Inflammatory macrophage treated with lipopolysaccharide for 4 hours (primary cell): Measurements from ENCODE around the gene SLC5A2.

Experiments
- DNase-seq: peaks from one replicate; pipeline ENCODE4 v3.0.0-alpha.2; 2020

Gene SLC5A2

GRCh38 chr16:31460582-31461002, 22.3 kb upstream of the SLC5A2 start:
- peak; percentile 53 for DNase-seq

DNA sequence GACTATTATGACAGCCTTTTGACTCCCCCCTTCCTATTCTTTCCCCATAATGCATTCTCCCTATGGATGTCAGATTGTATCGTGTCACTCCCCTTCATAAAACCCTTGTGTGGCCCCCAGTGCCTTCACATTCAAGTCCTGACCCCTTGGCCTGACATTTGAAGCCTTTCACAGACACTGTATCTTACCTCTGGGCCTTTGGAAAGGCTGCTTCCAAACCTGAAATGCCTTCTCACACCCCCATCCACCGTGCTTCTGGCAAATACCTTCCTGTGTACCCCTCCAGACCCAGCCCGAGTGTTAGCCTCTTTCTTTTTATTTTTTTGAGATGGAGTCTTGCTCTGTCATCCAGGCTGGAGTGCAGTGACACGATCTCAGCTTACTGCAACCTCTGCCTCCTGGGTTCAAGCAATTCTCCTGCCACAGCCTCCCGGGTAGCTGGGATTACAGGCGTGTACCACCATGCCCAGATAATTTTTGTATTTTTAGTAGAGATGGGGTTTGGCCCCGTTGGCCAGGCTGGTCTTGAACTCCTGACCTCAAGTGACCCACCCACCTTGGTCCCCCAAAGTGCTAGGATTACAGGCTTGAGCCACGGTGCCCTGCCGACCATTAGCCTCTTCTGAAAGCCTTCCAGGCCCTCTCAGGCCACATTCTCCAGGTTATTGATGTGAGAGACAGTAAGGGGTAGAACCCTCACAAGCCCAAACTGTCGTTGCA, 21.6 kb upstream of the SLC5A2 start:
- DNase-seq = no peak

- DNase-seq = no peak
These were observed 20.8 kb upstream of the SLC5A2 start for GRCh38 chr16:31461921-31462804.

- no peak for DNase-seq
These were observed 18.6 kb upstream of the SLC5A2 start for GRCh38 chr16:31464348-31464769.

- DNase-seq = no peak
These were observed 18.1 kb upstream of the SLC5A2 start for GRCh38 chr16:31464781-31465260.

DNA sequence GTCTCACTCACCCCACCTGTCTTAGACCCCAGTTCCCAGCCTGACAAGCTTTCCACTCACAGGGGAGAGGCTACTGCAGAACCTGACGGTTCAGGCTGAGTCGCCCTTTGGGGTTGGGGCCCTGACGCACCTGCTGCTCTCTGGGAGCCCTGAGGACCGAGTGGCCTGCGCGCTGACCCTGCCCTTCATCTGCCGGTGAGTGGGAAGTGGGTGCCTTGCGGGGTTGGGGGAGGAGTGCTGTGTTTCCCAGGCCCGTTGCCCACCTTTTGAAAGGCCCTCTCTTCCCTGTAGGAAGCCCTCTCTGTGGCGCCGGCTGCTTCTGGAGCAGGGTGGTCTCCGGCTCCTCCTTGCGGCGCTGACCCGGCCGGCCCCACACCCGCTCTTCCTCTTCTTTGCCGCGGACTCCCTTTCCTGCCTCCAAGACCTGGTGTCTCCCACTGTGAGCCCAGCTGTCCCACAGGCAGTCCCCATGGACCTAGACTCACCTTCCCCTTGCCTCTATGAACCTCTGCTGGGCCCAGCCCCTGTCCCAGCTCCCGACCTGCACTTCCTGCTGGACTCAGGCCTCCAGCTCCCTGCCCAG, 17.0 kb upstream of the SLC5A2 start:
- no peak for DNase-seq

DNA sequence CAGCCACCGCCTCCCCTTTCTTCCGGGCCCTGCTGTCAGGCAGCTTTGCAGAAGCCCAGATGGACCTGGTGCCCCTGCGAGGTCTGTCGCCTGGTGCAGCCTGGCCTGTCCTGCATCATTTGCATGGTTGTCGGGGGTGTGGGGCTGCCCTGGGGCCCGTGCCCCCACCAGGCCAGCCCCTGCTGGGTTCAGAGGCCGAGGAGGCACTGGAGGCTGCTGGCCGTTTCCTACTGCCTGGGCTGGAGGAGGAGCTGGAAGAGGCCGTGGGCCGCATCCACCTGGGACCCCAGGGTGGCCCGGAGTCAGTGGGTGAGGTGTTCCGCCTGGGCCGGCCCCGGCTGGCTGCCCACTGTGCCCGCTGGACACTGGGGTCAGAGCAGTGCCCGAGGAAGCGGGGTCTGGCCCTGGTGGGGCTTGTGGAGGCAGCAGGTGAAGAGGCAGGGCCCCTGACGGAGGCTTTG, 16.5 kb upstream of the SLC5A2 start:
- no peak for DNase-seq

DNA sequence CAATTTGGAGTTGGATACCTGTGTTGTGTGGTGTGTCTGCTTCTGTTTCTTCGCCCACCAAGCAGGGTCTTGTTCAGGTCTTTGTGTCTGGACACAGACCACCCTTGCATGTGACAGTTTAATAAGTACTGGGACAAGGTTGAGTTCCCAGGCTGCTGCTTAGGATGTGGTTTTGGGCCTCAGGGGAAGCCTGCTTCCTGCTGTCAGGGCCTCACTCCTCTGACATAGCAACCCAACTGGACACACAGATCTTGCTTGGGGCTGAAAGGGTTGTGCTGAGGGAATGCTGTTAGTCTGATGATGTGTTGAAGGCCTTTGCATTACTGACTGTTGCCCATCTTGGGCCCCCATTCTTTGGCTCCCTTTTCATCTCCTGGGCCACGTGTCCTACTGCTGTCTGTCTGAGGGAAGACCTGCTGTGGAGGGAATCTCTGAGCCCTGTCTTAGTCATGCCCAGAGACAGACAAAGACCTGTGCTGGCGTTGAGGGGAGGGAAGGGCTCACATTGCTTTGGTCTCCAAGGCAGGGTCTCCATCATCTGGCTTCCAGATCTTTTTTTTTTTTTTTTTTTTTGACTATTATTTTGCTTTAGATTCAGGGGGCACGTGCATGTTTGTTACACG, 15.7 kb upstream of the SLC5A2 start:
- no peak for DNase-seq

GRCh38 chr16:31467858-31468257, 15.1 kb upstream of the SLC5A2 start:
- DNase-seq = no peak

- DNase-seq = no peak
These were observed 12.3 kb upstream of the SLC5A2 start for GRCh38 chr16:31470615-31471014.

DNA sequence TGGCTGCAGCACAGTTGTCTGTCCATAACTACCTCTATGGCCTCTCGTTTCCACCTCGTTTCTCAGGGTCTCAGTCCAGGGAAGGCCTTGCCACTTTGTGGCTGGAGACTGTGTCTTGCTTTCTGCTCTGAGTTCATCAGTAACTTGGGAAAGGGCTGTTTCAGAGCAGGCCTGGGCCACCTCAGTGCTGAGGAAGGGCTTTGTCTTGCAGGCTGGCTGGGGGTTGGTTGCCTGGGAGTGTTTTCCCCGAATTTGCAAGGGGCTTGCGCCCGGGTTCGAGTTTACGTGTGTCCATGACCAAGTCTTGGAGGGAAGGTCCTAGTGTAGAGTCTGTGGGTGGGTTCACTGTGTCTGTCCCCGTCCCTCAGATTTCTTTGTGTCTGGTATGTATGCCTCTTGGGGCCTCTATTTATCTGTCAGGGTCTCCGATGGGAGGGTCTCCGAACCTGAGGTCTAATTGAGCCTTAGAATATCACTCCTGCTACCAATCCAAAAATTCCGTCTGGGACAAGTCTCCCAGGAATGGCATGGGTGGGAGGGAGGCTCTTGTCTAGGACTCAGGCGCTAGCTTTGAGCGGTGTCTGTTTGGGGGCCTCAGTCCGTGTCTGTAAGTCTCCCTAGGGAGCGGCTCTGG, 11.6 kb upstream of the SLC5A2 start:
- DNase-seq = no peak

GRCh38 chr16:31471875-31472708, 10.8 kb upstream of the SLC5A2 start, which contains the start of gene TGFB1I1:
Gene TGFB1I1, plus strand, starts transcription at chr16:31472152. Its CDS starts 37 bp downstream, at chr16:31472189.
- no peak for DNase-seq

- peak; percentile 52 for DNase-seq
These were observed 10.2 kb upstream of the SLC5A2 start for GRCh38 chr16:31472709-31473203.

- DNase-seq = no peak
These were observed 9.5 kb upstream of the SLC5A2 start for GRCh38 chr16:31473264-31473984.

DNA sequence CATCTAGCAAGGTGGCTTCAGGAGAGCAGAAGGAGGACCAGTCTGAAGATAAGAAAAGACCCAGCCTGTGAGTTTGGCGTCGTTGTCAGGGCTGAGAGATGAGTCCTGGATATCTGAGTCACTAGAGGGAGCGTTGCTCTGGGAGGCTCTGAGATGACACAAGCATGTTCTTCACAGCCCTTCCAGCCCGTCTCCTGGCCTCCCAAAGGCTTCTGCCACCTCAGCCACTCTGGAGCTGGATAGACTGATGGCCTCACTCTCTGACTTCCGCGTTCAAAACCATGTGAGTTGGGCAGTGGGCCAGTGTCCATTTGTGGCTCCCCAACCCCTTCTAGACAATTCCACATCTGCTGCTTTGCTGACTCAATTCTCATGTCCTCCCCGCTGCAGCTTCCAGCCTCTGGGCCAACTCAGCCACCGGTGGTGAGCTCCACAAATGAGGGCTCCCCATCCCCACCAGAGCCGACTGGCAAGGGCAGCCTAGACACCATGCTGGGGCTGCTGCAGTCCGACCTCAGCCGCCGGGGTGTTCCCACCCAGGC, 8.7 kb upstream of the SLC5A2 start:
- DNase-seq = no peak

DNA sequence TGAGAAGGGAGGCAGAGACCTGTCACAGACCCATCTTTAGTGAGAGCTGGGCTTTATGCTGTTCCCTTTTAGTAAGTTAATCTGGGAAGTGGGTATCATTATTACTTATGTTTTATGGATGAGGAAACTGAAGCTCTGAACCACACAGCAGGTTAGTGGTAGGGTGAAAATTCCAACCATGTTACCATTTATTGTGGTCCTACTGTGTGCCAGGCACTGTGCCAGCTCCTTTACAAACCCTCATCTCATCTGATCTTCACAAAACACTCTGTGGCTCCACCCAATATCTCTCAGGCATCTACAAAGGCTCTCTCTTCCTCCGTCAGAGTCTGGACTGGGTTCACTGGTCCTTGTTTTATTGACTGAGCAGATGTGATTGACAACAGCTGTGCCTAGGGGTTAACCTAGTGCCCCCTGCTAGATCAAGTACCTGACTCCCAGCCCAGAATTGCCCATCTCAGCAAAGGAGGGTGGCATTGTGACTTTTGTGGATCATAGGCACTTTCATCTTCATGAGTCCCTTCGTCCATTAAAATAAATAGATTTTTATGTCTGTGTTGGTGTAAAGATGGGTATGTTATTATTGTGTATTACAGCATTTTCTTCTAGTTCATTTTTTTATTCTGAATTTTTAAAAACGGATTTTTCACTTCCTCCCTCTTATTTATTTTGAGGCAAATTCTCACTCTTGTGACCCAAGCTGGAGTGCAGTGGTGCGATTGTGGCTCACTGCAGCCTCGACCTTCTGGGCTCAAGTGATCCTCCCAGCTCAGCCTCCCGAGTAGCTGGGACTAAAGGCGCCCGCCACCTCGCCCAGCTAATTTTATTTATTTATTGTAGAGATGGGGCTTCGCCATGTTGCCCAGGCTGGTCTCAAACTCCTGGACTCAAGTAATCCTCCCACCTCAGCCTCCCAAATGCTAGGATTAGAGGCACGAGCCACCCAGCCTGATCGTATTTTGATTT, 7.9 kb upstream of the SLC5A2 start:
- no peak for DNase-seq

DNA sequence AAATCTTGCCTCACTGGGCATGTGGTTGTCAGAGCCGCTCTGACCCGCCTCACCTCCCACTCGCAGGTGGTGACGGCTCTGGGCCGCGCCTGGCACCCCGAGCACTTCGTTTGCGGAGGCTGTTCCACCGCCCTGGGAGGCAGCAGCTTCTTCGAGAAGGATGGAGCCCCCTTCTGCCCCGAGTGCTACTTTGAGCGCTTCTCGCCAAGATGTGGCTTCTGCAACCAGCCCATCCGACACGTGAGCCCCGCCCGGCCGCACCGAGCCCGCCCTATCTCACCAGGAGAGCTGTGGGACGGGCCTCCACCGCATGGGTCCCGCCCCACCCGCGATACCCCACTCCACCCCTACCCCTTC, 7.0 kb upstream of the SLC5A2 start:
- no peak for DNase-seq

DNA sequence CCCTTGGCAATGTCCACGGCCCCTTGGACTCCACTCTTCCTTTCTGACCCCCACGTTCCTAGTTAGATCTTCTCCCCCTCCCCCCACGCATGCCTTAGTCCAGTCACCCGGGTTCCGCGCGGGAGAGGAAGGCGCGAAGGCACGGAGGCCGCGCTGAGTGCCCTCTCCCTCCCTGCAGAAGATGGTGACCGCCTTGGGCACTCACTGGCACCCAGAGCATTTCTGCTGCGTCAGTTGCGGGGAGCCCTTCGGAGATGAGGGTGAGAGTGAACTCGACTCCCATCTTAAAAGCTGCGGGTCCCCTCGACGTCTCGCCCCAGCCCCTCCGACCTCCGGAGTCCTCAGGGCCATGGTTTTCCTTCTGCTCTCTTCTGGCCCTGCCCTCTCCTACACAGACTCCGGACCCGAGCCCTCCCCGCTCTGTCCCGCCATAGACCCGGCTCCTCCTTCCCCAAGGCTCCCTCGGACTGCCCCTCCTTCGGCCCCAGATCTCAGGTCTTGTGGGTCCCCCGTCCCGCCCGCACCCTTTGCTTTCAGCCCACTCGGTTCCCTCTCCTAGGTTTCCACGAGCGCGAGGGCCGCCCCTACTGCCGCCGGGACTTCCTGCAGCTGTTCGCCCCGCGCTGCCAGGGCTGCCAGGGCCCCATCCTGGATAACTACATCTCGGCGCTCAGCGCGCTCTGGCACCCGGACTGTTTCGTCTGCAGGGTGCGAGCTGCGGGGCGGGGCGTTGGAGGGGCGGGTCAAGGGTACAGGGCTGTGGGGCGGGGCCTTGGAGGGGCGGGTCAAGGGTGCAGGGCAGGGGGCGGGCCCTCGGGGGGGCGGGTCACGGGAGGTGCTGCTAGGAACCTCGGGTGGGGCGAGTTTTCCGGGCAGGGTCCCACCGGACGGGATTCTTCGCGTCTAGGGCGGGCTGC, 6.4 kb upstream of the SLC5A2 start:
- peak; percentile 64 for DNase-seq
